ENCODE data around the gene CNIH3.

DNA sequence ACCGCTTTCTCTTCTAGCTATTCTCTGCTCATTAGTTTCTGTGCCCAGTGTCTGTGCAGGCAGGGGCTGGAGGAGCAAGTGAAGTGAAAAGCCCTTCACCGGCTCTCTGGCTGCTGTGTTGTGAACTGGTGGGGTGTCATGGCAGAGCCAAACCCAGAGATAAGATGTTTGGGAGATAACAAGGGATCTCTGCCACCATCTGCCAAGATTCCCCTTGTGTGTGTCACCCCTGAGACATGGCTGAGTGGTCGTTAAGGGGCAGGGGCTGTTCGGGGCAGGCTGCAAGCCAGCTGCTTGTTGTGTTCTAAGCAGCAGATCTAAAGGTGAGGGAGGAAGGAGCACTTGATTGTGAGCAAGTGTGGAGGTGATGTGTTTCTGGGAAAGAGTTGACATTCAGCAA lies 24.5 kb downstream of the CNIH3 start:
- no peak for TF ChIP-seq POLR2A (IDR thresholded peaks at IDR 0.05)
- TF ChIP-seq, protein P1, sequence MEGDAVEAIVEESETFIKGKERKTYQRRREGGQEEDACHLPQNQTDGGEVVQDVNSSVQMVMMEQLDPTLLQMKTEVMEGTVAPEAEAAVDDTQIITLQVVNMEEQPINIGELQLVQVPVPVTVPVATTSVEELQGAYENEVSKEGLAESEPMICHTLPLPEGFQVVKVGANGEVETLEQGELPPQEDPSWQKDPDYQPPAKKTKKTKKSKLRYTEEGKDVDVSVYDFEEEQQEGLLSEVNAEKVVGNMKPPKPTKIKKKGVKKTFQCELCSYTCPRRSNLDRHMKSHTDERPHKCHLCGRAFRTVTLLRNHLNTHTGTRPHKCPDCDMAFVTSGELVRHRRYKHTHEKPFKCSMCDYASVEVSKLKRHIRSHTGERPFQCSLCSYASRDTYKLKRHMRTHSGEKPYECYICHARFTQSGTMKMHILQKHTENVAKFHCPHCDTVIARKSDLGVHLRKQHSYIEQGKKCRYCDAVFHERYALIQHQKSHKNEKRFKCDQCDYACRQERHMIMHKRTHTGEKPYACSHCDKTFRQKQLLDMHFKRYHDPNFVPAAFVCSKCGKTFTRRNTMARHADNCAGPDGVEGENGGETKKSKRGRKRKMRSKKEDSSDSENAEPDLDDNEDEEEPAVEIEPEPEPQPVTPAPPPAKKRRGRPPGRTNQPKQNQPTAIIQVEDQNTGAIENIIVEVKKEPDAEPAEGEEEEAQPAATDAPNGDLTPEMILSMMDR (IDR thresholded peaks at IDR 0.05) = no peak
- TF ChIP-seq EP300 (IDR thresholded peaks at IDR 0.05) = no peak
- TF ChIP-seq POLR2AphosphoS5 (IDR thresholded peaks at IDR 0.05) = no peak

All from upper lobe of left lung (tissue), 4 donors.